NT2/D1 (cell line): ENCODE measurements around the gene OR51E1.

Source experiments
- DNase-seq: peaks from one replicate; pipeline ENCODE4 v3.0.0-alpha.2; 2011; ENCODE audit warnings: low read depth, low spot score
- H3K27me3 ChIP-seq: 2 replicates; pipeline ENCODE4 v1.6.0; 2011; ENCODE audit warnings: mild to moderate bottlenecking; ENCODE audit not compliant: insufficient read length, insufficient read depth
- H3K36me3 ChIP-seq: 2 replicates; pipeline ENCODE4 v1.6.1; 2011; ENCODE audit warnings: mild to moderate bottlenecking, low read length, mixed read lengths; ENCODE audit not compliant: insufficient read depth, insufficient read length
- H3K4me1 ChIP-seq: 2 replicates; pipeline ENCODE4 v1.5.1; 2011; ENCODE audit not compliant: insufficient read depth, insufficient read length
- H3K4me3 ChIP-seq: 2 replicates; pipeline ENCODE4 v1.5.1; 2011; ENCODE audit warnings: low read depth; ENCODE audit not compliant: insufficient read length
- H3K9ac ChIP-seq: 2 replicates; pipeline ENCODE4 v1.6.0; 2011; ENCODE audit warnings: low read depth; ENCODE audit not compliant: insufficient read length
- H3K9me3 ChIP-seq: 2 replicates; pipeline ENCODE4 v1.5.1; 2011; ENCODE audit warnings: mild to moderate bottlenecking, low read length; ENCODE audit not compliant: insufficient read depth
- SUZ12 ChIP-seq: IDR thresholded peaks from 2 replicates; pipeline ENCODE4 v1.6.1; 2011; ENCODE audit not compliant: insufficient read length, insufficient read depth; ENCODE audit errors: extremely low read depth
- YY1 ChIP-seq: IDR thresholded peaks from 2 replicates; pipeline ENCODE4 v1.6.1; 2011; ENCODE audit not compliant: insufficient read length, insufficient read depth
- ZNF274 ChIP-seq: IDR thresholded peaks from 2 replicates; pipeline ENCODE4 v1.6.1; 2011; ENCODE audit warnings: mild to moderate bottlenecking, low read depth, low read length

Gene OR51E1

DNA sequence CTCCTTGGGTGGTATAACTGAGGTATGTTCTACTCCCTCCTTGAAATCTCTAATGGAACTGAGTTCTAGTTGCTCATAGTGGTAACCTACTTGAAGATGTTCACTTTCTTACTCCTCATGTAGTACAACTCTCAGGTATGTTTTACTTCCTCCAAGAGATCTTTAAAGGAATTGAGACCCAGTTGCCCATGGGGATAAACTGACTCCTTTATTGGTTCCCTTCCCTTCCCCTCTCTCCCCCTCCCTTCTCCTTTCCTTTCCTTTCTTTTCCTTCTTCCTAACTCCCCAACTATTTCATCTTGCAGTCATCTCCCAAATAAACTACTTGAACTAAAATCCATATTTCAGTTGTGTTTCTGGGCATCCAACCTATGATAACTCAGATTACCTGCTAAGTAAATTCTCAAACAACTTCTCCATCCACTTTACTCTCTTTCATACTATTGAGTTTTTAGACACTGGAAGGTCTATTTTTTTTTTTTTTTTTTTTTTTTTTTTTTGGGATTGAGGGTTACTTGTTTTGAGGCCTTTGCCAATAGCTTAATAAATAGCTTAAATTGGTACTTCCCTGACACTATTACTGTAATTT lies 27.8 kb upstream of the OR51E1 start:
- Histone ChIP-seq H3K4me3 (no peak overlapping the region), H3K9ac (no peak overlapping the region), H3K9me3 (no peaks in the 10 kb centered on the region), H3K27me3 (no peaks in the 10 kb centered on the region), H3K36me3 (no peaks in the 10 kb centered on the region), H3K4me1 (no peaks in the 10 kb centered on the region)
- DNase-seq, result no peak
- no peak for TF ChIP-seq SUZ12
- no peak for TF ChIP-seq YY1
- TF ChIP-seq ZNF274, result no peak

GRCh38 chr11:4619514-4619913 lies 24.3 kb upstream of the OR51E1 start:
- H3K4me1 ChIP-seq, result no peaks in the 10 kb centered on the region
- no peaks in the 10 kb centered on the region for H3K27me3 ChIP-seq
- no peaks in the 10 kb centered on the region for H3K36me3 ChIP-seq
- no peak overlapping the region for H3K9ac ChIP-seq
- H3K4me3 ChIP-seq, result no peak overlapping the region
- no peak for TF ChIP-seq ZNF274
- TF ChIP-seq SUZ12, result no peak
- no peak for TF ChIP-seq YY1
- no peaks in the 10 kb centered on the region for H3K9me3 ChIP-seq
- DNase-seq, result no peak

DNA sequence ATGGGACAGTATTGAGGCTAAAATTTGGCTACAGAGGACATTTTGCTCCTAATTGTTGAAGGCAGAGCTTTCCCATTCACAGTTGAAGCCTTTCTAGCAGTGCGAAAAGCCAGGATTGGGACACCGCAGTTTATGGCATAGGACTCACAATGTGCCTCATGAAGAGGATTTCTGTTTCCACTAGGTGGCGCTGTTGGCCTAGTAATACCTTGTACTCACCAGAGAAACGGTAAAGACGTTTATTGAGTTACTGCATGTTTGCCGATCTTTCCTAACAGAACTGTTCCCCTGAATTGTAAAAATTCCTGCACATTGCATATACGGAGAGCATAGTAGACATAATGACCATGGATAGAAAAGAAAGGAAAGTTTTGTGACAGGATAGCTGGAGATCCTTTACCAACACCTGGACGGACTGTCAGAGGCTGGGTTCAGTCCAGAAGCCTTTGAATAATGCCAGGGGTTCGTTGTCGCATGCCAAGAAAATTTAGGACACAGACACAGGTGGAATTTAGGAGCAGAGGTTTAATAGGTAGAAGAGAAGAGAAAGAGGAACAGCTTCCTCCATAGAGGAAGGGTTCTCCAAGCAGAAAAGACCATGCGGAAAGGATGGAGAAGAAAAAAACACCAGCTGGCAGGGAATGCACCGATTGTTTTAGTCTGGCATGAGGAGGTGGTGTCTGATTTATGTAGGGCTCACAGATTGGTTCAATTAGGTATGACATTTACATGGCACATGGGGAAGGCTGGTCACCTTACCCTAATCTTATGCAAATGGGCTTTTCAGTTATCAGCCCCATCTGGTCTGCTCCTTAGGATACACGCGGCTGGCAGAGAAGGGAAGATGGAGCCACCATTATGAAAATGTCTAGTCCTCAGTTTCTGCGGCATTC lies 17.3 kb upstream of the OR51E1 start:
- Histone ChIP-seq H3K4me1 (no peaks in the 10 kb centered on the region), H3K27me3 (no peaks in the 10 kb centered on the region), H3K9ac (no peak overlapping the region), H3K36me3 (no peaks in the 10 kb centered on the region), H3K4me3 (no peak overlapping the region), H3K9me3 (no peaks in the 10 kb centered on the region)
- TF ChIP-seq ZNF274 (no peak), YY1 (no peak), SUZ12 (no peak)
- peak; percentile 80 for DNase-seq

DNA sequence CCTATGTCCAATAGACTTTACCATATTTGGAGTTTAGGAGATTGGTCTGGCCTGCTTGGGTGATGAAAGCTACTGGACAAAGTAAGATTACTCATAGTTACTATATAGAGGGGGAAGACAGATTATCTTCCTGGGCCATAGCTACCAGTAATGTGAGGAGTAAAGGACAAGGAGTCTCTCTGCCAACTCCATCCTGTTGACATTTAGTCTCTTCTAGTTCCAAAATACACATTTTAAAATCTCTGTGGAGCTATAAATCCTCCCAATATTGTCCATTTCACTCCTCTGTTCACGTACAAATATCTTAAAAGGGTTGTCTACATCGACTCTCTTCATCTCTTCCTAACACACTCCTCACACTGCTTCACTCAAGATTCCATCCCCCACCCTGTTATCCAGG lies 7.6 kb upstream of the OR51E1 start:
- peaks cover 8% of the 10 kb centered on the region for H3K27me3 ChIP-seq

DNA sequence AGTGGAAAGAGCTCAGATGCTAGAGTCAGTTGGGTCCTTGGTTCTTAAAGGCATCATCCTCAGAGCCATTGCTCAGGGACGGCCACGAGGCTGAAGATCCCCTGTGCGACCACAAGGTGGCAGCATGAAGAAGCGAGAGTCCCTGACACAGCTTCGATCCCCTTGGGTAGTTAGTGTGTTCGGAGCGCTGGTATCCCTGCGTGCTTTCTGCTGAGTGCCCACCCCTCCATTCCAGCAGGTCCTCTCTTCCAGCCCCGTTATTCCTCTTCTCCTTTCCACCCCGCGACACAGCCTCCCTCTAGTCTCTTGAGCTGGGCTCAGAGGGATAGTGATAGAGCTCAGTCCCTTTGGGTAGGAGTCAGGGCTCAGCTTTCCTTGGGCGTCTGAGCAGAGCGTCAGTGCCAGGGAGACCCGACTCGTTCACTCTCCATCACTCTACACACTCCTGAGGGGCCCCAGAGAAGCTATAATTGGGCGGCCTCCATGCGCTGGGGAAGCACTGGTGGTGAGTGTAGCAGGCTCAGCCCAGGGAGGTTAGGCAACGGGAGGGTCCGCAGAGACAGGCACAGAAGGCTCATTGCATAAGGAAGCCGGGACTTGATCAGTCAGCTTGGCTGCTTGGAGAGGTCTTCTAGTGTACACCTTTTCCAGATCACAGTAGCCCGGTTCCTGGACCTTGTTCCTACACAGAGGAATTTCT lies 6.7 kb upstream of the OR51E1 start, which contains the start of gene OR51D1:
OR51D1 (plus strand) TSS at position 516 of the 700 bp plus-strand sequence. CDS start 2,314 bp downstream, outside the sequence.
- Histone ChIP-seq H3K9ac (no peak within 1 kb of the TSS), H3K36me3 (no peaks in the 10 kb centered on the region), H3K4me1 (peaks cover 2% of the 10 kb centered on the region), H3K9me3 (no peaks in the 10 kb centered on the region), H3K4me3 (no peak within 1 kb of the TSS), H3K27me3 (peaks cover 8% of the 10 kb centered on the region)
- peak; percentile 67 for DNase-seq
- TF ChIP-seq YY1 (no peak), SUZ12 (no peak), ZNF274 (no peak)

More for the DNA sequence above, 7.6 kb upstream of the OR51E1 start:
- Histone ChIP-seq H3K4me1 (peaks cover 2% of the 10 kb centered on the region), H3K9ac (no peak overlapping the region), H3K36me3 (no peaks in the 10 kb centered on the region), H3K4me3 (no peak overlapping the region), H3K9me3 (no peaks in the 10 kb centered on the region)
- no peak for TF ChIP-seq YY1
- TF ChIP-seq SUZ12, result no peak
- TF ChIP-seq ZNF274, result no peak
- DNase-seq, result no peak

- DNase-seq, result no peak
- Histone ChIP-seq H3K4me3 (no peak overlapping the region), H3K9me3 (no peaks in the 10 kb centered on the region), H3K27me3 (peaks cover 8% of the 10 kb centered on the region), H3K36me3 (no peaks in the 10 kb centered on the region), H3K4me1 (peaks cover 2% of the 10 kb centered on the region), H3K9ac (no peak overlapping the region)
- TF ChIP-seq YY1 (no peak), ZNF274 (no peak), SUZ12 (no peak)
These were observed 6.1 kb upstream of the OR51E1 start for GRCh38 chr11:4637662-4638047.

GRCh38 chr11:4639931-4640330 lies 3.9 kb upstream of the OR51E1 start:
- no peak for DNase-seq
- no peak overlapping the region for H3K4me3 ChIP-seq
- H3K36me3 ChIP-seq, result no peaks in the 10 kb centered on the region
- TF ChIP-seq YY1 (no peak), SUZ12 (no peak), ZNF274 (no peak)
- peaks cover 8% of the 10 kb centered on the region for H3K27me3 ChIP-seq
- H3K9ac ChIP-seq, result no peak overlapping the region
- peaks cover 2% of the 10 kb centered on the region for H3K4me1 ChIP-seq
- H3K9me3 ChIP-seq, result no peaks in the 10 kb centered on the region
